NCI-H1930 (cell line): ENCODE data around the gene KLRD1.
"Not testable (repeated sequence)": the region's sequence is repeated elsewhere in the genome, so short reads cannot be mapped to it uniquely, and the experiment has no call there.

Source experiments
- DNase-seq, 2 experiments: peaks; one replicate each; lab custom pipeline; 2025; lab: John Stamatoyannopoulos, UW

The KLRD1 gene

GRCh38 chr12:10338470-10338869 lies 30.8 kb downstream of the KLRD1 start:
- DNase-seq = not testable (repeated sequence)

DNA sequence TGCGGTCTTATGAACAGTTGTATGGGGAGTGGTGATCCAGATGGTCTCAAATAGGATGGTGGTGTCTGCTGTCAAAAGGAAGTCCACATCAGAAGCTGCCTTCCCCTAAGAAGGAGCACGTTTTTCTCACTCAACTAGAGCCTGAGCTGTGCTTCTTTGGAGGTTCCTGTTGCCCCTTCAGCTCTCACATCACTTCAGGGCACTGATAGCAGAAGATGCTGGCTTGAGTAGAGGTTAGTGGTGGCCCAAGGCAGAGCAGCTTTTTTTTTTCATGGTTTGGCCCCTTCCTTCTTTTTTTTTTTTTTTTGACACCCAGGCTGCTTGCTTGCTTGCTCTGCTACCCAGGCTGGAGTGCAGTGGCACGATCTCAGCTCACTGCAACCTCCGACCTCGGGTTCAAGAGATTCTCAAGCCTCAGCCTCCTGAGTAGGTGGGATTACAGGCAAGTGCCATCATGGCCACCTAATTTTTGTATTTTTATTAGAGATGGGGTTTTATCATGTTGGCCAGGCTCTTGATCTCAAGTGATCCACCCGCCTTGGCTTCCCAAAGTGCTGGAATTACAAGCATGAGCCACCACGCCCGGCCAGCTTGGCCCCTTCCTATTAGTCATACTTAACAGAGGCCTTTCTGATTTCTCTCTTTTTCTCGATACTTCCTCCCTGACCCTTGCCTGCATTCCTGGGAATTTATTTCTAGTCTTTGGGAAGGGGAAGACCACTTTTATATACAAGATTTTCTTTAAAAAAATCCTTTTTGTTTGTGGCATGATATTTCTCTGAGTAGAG lies 31.6 kb downstream of the KLRD1 start:
- DNase-seq = no peak

- DNase-seq = not testable (repeated sequence)
Measured at GRCh38 chr12:10340946-10341345, 33.3 kb downstream of the KLRD1 start.

- no peak for DNase-seq
Measured at GRCh38 chr12:10341892-10342509, 34.3 kb downstream of the KLRD1 start.

DNA sequence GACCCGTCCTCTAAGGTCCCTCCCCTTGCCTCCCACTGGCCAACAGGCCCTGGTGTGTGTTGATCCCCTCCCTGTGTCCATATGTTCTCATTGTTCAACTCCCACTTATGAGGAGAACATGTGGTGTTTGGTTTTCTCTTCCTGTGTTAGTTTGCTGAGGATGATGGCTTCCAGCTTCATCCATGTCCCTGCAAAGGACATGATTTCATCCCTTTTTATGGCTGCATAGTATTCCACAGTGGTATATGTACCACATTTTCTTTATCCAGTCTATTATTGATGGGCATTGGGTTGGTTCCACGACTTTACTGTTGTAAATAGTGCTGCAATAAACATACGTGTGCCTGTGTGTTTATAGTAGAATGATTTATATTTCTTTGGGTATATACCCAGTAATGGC lies 43.8 kb downstream of the KLRD1 start:
- not testable (repeated sequence) for DNase-seq

DNA sequence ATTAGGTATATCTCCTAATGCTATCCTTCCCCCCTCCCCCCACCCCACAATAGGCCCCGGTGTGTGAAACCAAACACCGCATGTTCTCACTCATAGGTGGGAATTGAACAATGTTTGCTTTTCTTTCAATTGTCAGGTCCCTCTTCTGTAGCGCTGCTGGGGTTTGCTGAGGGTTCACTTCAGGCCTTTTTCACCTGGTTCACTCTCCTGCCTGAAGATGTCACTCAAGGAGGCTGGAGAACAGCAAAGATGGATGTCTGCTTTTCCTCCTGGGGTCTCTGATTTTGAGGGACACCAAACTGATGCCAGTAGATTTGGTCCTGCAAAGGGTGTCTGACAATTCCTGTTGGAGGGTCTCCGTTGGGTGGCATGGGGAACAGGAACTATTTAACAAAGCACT lies 46.4 kb downstream of the KLRD1 start:
- no peak for DNase-seq

DNA sequence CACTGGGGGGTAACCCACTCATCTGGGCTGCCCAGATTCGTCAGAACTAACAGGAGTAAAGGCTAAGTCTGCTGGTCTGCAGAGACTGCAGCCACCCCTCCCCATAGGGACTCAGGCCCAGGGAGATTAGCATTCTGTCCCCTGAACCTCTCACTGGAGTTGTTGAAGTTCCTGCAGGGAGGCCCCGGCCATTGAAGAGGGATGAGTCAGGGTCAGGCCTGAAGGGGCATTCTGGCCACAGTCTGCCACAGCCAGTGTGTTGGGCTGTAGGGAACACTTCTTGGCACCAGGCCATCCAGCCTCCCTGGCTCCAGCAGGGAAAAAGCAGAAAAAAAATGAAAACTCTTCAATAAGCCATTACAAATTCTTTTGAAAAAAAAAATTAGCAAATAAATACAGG lies 46.8 kb downstream of the KLRD1 start:
- no peak for DNase-seq

GRCh38 chr12:10358131-10358530 lies 50.5 kb downstream of the KLRD1 start:
- DNase-seq = no peak

- DNase-seq = no peak
Measured at GRCh38 chr12:10358969-10359368, 51.3 kb downstream of the KLRD1 start.

DNA sequence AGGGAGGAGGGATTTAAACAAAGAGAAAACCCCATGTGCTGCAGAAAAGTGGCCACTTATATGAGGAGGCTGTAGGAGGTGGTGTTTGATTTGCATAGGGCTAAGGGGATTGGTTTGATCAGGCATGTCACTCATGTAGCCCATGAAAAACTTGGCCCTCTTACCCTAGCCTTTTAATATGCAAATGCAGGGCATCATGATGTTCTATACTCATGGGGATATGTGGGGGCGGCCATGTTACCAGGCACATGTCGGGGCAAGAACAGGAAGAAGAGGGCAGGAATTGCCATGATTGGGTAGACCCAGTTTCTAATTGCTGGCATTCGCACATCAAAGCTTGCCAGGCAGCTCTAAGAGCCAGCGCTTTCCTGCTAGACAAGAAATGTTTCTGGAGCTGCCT lies 53.4 kb downstream of the KLRD1 start:
- no peak for DNase-seq

DNA sequence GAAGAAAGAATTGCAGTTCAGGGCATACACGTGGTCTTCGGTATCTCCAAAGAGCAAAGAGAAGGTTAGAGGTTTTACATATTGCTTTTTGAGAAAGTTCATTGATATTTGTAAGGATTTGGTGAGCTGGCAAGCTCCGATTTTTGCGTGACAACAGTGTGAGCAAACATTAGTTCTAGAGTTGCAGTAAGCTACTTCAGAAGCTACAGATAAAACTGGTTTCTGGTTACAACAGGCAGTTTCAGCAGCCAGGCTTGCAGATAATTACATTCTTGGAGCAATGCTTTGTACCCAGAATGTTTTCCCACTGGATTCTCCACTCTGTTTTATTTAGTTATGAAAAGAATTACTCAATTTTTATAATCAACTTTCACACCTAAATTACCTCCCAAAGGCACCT lies 54.0 kb downstream of the KLRD1 start:
- no peak for DNase-seq

- no peak for DNase-seq
Measured at GRCh38 chr12:10362325-10362724, 54.7 kb downstream of the KLRD1 start.

- DNase-seq = no peak
Measured at GRCh38 chr12:10362828-10363657, 55.4 kb downstream of the KLRD1 start.

DNA sequence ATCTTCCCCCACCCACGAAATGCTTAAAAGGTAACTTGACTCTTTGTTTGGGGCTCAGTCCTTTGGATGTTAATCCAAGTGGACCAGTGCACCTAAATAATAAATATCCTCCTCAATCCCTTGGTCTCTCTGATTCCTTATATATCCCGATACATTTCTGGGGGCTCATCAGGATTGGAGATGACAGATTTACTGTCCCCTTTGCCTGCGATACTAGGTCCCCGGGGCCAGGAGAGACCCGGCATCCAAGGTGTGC lies 55.9 kb downstream of the KLRD1 start:
- no peak for DNase-seq

GRCh38 chr12:10363914-10364814 lies 56.5 kb downstream of the KLRD1 start:
- DNase-seq = no peak

DNA sequence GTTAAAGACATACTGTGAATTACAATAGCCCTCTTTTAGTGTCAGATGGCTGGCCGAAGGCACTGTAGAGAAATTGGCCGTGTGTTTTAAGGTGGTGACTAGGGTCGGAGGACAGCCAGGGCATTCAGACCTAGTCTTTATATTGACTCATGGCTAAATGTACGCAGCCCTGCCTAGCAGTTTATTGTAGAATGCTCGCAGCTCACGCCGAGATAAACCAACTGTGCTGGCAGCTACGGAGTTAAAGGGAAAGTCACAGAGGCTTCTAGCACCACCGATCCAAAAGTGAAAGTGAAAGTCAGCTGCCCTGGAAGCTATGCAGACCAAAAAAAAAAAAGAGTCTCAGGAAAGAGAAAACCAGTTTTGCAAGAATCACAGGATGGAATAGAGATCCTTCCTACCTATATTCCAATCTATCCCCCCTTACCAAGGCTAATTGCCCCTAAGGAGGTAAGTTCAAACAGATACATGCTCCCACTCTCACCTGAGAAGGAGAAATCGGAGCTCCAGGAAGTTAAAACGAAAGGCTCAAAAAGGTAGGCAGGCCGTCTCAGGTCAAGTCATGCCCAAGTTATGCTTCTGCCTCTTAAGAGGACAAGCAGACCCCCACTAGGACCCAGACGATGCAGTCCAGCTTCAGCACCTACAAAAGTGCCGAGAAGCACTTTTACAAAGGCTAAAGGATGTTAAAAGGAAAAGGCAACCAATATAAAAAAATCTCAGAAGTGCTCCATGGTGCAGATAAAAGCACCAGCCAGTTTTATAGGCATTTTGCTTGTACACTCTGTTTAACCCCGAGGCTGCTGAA lies 57.3 kb downstream of the KLRD1 start:
- peak; percentile 5 to 46 for DNase-seq

GRCh38 chr12:10365696-10366405 lies 58.2 kb downstream of the KLRD1 start:
- no peak for DNase-seq

DNA sequence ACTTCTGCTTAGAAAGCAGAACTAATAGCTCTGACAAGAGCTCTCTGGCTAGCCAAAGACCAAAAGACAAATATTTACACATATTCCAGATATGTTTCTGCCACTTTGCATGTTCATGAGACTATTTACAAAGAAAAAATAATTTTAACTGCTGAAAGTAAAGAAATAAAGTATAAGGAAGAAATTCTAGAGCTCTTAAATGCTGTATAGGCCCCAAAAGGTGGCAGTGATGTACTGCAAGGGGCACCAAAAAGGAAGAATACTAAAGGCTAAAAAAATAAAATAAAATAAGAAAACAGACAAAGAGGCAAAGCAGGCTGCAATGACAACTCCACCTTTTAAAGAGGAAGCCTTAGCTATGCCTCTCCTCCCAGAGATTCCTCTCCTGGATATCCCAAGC lies 59.2 kb downstream of the KLRD1 start:
- no peak for DNase-seq

DNA sequence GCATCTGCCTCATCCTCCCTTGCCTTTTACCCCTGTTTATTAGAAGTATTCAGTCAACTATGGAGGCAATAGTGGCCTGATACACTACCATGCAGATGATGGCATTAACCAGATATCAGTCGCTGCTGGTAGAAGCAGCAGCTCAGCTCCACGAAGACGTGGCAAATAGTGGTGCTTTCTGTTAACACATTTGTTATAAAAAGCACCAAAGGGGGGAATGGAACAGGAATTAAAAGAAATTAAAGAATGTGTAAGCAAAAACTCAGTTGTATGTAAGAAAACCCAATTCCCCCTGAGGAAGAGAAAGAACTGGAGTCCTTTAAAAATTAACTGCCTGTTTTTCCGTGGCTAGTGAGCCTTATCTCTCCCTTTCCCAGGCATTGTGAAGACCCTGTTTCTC lies 60.0 kb downstream of the KLRD1 start:
- not testable (repeated sequence) for DNase-seq
